Epidermal melanocyte (primary cell): ENCODE measurements around the gene ARL3.
A peak's percentile ranks its signal among the peaks of the same experiment; 100 is the strongest.
"Not testable (repeated sequence)": the region's sequence is repeated elsewhere in the genome, so short reads cannot be mapped to it uniquely, and the experiment has no call there.

ENCODE experiments used
- DNase-seq: peaks from one replicate; pipeline ENCODE4 v3.0.0; 2011; ENCODE audit warnings: low spot score; ENCODE audit not compliant: insufficient read length

The ARL3 gene

GRCh38 chr10:102738692-102739121 is 24.5 kb upstream of the ARL3 start:
- DNase-seq: no peak

GRCh38 chr10:102735065-102735562 is 20.9 kb upstream of the ARL3 start:
- no peak for DNase-seq

GRCh38 chr10:102732661-102733060 is 18.5 kb upstream of the ARL3 start:
- DNase-seq: no peak

- DNase-seq: no peak
These were observed 17.1 kb upstream of the ARL3 start for GRCh38 chr10:102731222-102731800.

GRCh38 chr10:102729029-102730026 is 15.1 kb upstream of the ARL3 start:
- peak; percentile 78 for DNase-seq

GRCh38 chr10:102727037-102727818 is 13.0 kb upstream of the ARL3 start:
- no peak for DNase-seq

GRCh38 chr10:102726274-102726673 is 12.1 kb upstream of the ARL3 start:
- DNase-seq: no peak

- DNase-seq: no peak
These were observed 9.8 kb upstream of the ARL3 start for GRCh38 chr10:102723989-102724388.

GRCh38 chr10:102721954-102722353 is 7.8 kb upstream of the ARL3 start:
- DNase-seq: no peak

GRCh38 chr10:102720775-102721301 is 6.6 kb upstream of the ARL3 start:
- DNase-seq: no peak

GRCh38 chr10:102720337-102720736 is 6.1 kb upstream of the ARL3 start:
- DNase-seq: no peak

GRCh38 chr10:102718220-102718619 is 4.0 kb upstream of the ARL3 start:
- DNase-seq: no peak

- not testable (repeated sequence) for DNase-seq
These were observed 2.8 kb upstream of the ARL3 start for GRCh38 chr10:102716900-102717565.

GRCh38 chr10:102715880-102716279 is 1.7 kb upstream of the ARL3 start:
- DNase-seq: no peak

- DNase-seq: no peak
These were observed 641 bp upstream of the ARL3 start, which contains the start of gene SFXN2 for GRCh38 chr10:102714621-102715455. SFXN2 (plus strand) TSS chr10:102714636; CDS start chr10:102726637, 12,001 bp downstream.

- no peak for DNase-seq
These were observed 721 bp downstream of the ARL3 start for GRCh38 chr10:102713539-102713813.

GRCh38 chr10:102712843-102713538 is 1.2 kb downstream of the ARL3 start:
- DNase-seq: no peak

- DNase-seq: no peak
These were observed 2.1 kb downstream of the ARL3 start for GRCh38 chr10:102712089-102712488.

GRCh38 chr10:102710609-102711008 is 3.6 kb downstream of the ARL3 start:
- no peak for DNase-seq
